HS-27A (cell line): ENCODE measurements around the gene ZNF469.

Source experiments
- DNase-seq: peaks from one replicate; pipeline ENCODE4 v3.0.0-alpha.2; 2012; ENCODE audit warnings: low read depth, missing footprints

Gene ZNF469

GRCh38 chr16:88411951-88412576 is 29.3 kb downstream of the ZNF469 start:
- no peak for DNase-seq

DNA sequence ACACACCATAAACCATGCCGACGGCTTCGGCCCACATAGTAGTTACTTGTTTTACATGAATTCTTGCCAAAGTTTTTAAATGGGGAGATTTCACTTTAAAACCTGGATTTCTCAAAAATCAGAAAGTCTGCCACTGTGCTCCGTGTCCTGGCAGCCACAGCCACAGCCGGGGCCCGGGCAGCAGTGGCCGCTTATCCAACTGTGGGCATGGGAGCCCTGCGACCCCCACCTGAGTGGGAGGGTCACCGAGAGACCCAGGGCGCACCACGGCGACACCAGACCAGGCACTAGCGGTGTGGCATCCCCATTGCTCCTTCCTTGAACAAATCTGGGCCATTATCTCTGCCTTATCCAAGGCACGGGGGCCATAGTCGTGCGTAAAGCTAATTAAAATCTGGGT is 30.0 kb downstream of the ZNF469 start:
- no peak for DNase-seq

- DNase-seq, result no peak
Measured at GRCh38 chr16:88413231-88413630, 30.5 kb downstream of the ZNF469 start.

DNA sequence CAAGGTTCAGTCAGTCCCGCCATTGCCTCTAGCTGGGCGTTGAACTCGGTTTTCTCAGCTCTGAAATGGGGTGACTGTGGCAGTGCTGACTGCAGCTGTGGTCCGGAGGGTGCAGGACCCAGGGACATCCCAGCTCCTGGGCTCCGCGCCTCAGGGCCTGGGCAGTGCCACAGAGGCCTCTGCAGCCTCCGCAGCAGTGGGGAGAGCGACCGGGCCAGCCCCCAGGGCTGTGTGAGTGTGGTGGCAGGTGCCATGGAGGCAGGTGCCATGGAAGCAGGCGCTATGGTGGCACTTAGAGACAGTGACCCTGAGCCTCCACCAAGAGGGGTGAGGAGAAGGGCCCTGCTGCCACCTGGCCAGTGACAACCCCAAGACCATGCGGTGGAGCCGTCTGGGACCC is 30.9 kb downstream of the ZNF469 start:
- DNase-seq, result no peak

- DNase-seq, result no peak
Measured at GRCh38 chr16:88414521-88415380, 32.0 kb downstream of the ZNF469 start.

GRCh38 chr16:88415381-88415705 is 32.6 kb downstream of the ZNF469 start:
- no peak for DNase-seq

- no peak for DNase-seq
Measured at GRCh38 chr16:88415713-88416323, 33.1 kb downstream of the ZNF469 start.

- no peak for DNase-seq
Measured at GRCh38 chr16:88416686-88417085, 33.9 kb downstream of the ZNF469 start.

DNA sequence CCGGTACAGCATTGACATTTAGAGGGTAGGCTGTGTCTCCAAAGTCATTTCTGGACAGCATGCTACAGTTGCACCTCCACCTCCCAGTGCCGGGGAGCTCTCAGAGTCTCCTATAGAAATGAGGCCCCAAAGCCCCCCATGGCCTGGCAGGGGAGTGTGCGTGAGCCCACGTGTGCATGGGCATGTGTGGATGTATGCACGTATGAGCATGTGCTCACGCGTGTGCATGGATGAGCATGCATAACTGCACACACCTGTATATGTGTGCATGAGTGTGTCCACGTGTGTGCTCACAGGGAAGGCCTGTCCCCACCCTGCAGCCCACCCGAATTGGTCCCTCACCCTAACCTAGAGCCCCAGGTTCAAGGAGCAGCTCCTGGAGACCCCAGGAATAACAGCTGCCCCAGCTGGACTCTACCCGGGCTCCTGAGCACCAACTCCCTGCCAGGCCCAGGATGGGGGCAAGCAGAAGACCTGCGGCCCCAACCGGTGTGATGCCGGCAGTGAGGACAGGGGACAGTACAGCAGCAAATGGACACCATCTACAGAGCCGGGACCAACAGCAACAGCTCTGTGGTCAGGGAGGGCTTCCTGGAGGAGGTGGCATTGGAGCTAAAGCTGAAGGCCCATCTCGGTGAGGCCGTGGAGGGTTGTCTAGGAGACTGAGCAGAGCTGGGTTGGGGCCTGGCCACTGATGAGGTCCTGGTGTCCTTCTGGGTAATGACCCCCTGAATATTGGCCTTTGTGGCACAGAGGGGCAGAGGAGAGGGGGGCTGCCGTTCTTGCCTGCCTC is 35.1 kb downstream of the ZNF469 start:
- DNase-seq, result no peak

DNA sequence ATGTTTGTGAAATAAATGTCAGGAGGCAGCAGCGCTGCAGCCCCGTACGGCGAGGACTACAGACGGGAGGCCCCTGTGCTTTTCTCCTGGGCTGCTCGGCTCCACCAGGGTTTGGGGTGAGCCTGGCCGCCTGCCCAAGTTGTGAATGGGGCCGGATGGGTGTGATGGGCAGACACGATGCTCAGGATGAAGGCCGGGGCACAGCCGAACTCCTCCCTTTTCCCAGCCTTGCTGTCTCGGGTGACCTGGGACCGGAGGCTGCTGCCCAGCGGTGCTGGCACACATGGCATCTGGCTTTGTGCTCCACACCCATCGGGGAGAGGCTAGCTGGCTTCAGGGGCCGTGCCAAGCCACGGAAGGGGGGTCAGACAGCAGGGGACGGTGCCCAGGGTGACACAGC is 36.1 kb downstream of the ZNF469 start:
- DNase-seq, result no peak

DNA sequence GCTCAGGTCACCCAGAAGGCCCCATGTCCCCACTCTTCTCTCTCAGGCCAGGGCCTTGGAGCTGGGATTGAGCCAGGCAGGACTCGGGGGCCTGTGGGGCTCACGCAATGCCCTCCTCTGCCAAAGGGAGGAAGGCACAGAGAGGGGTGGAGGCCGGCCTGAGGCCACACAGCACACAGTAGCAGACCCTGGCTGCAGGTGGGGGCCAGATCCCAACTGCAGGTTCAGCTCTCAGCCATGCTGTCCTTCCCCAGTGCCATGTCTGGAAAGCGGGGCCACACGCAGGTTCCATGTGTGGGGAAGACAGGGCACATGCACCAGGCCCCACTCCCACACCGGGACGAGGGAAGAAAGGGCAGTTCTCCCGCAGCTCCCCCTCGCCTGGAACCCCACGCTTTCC is 37.0 kb downstream of the ZNF469 start:
- DNase-seq, result no peak

DNA sequence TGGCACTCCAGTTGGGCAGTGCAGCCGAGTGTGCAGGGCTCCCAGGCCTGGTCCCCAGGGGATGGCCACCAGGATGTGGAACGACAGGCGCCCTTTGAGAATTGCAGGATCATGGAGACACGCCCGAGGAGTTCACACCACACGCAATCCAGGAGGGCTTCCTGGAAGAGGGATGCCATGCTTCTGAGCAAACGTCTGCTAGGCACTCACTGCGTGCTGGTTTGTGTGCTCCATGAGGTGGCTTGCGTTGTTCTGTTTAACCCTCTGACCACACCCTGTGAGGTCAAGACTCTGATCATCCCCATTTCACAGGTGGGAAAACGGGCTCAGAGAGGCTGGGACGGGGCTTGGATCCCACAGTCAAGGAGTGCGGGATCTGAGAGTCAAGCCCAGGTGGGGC is 37.7 kb downstream of the ZNF469 start:
- DNase-seq, result no peak

DNA sequence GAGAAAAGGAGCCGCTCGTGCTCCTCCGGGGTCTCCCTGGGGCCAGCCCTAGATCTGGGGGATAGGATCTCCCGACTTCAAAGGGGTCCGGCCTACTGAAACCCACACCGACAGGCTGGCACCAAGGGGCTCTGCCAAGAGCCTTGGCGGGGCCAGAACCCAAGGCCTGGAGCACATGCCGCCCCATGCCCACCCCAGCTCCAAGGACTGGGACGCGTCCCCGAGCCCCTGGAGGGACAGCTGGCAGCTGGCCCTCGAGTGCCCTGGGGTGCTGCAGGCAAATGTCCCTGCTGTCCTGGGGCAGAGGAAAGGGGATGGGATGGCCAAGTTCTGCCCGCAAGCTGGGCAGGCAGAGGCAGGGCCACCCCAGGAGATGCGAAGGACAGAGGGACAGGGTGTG is 38.5 kb downstream of the ZNF469 start:
- no peak for DNase-seq

DNA sequence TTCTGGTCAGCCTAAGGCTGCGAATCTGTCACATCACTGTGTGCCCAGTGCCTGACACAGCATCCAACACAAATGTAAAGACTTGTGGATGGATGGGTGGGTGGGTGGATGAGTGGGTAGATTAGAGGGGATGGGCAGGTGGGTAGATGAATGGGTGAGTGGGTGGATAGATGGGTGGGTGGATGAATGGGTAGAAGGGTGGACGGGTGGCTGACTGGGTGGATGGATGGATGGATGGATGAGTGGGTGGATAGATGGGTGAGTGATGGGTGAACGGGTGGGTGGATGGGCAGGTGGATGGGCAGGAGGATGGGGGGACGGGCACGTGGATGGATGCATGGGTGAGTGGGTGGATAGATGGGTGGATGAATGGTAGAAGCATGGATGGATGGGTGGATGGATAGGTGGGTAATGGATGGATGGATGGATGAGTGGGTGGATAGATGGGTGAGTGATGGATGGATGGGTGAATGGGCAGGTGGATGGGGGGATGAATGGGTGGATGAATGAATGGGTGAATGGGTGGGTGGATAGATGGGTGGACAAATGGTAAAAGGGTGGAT is 39.2 kb downstream of the ZNF469 start:
- DNase-seq, result no peak

- no peak for DNase-seq
Measured at GRCh38 chr16:88422733-88423447, 40.1 kb downstream of the ZNF469 start.

DNA sequence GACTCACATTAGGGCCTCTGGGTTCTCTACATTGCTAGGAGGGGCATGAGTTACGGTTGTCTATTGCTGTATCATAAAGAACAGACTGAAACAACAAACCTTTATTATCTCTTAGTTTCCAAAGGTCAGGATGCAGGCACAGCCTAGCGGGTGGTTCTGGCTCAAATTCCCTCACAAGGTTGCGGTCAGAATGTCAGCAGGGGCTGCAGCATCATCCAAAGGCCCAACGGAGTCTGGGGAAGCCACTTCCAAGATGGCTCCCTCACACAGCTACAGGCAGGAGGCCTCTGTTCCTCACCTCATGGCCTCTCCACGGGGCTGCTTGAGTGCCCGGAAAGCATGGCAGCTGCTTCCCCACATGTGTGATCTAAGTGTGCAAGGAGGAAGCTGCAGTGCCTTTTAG is 40.7 kb downstream of the ZNF469 start:
- no peak for DNase-seq

- no peak for DNase-seq
Measured at GRCh38 chr16:88424587-88425235, 42.0 kb downstream of the ZNF469 start.

GRCh38 chr16:88426018-88426417 is 43.3 kb downstream of the ZNF469 start:
- no peak for DNase-seq

DNA sequence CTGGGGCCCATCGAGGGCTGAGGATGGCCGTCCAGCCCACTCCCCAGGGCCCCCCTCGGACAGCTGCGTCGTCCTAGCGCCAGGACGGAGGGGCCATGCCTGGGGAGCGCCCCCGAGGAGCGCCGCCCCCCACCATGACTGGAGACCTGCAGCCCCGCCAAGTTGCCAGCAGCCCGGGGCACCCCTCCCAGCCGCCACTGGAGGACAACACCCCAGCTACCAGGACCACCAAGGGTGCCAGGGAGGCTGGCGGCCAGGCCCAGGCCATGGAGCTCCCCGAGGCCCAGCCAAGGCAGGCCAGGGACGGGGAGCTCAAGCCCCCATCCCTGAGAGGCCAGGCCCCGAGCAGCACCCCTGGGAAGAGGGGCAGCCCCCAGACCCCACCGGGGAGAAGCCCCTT is 44.6 kb downstream of the ZNF469 start:
- DNase-seq, result no peak

- DNase-seq, result no peak
Measured at GRCh38 chr16:88428156-88428555, 45.4 kb downstream of the ZNF469 start.
